ENCODE results near the gene TRMT61A.

Gene TRMT61A

DNA sequence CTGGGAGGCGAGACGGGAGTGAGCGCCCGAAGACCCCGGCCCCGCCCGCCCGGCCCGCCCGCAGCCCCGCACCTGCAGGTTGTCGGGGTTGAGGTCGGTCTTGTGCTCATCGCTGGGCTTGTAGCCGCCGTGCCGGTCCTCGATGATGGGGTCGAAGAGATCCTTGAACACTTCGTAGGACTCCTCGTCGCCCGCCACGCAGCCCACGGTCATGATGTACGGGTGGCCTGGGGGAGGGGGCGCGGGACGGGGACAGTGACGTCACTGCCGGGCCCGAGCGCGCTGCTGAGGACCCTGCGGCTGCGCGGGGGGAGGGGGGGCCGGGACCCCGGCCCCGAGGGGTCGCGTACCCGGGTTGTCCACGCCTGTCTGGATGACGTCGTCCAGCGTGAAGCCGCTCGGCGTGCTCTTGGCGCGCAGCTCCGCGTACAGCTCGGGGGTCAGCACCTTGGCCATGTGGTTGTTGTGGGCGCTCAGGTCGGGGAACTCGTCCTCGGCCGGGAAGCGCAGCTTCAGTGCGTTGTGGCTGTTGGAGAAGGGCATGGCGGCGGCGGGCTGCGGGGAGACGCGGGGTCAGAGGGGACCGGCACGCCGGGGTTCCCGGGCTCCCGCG, 6.9 kb upstream of the TRMT61A start:
- in situ Hi-C loops (cut with MboI; ENCODE audit: low sequenced_read_pairs) = no loop called here

GRCh38 chr14:103522649-103523574, 6.1 kb upstream of the TRMT61A start, which contains the start of gene CKB:
Gene CKB (minus strand): TSS chr14:103522830. CDS start chr14:103522493, 337 bp downstream.
- in situ Hi-C loops (cut with MboI; ENCODE audit: low sequenced_read_pairs) = no loop called here

DNA sequence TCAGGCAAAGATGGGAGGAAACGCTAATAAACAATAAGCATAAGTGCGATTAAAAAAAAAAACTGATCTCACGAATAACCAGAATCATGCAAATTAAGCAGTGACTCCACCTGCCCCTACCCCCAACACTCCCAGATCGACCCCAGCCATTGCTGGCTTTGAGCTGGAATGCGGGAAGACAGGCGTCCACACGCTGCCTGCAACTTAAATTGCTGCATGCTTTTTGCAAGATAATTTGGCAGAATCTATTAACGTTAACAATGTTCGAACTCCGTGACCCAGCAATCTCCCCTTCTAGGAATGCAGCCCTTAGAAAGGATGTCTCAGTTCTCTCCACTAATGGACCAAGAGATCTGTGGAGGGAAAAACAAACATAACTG, 5.4 kb upstream of the TRMT61A start:
- in situ Hi-C loops (cut with MboI; ENCODE audit: low sequenced_read_pairs) = no loop called here

DNA sequence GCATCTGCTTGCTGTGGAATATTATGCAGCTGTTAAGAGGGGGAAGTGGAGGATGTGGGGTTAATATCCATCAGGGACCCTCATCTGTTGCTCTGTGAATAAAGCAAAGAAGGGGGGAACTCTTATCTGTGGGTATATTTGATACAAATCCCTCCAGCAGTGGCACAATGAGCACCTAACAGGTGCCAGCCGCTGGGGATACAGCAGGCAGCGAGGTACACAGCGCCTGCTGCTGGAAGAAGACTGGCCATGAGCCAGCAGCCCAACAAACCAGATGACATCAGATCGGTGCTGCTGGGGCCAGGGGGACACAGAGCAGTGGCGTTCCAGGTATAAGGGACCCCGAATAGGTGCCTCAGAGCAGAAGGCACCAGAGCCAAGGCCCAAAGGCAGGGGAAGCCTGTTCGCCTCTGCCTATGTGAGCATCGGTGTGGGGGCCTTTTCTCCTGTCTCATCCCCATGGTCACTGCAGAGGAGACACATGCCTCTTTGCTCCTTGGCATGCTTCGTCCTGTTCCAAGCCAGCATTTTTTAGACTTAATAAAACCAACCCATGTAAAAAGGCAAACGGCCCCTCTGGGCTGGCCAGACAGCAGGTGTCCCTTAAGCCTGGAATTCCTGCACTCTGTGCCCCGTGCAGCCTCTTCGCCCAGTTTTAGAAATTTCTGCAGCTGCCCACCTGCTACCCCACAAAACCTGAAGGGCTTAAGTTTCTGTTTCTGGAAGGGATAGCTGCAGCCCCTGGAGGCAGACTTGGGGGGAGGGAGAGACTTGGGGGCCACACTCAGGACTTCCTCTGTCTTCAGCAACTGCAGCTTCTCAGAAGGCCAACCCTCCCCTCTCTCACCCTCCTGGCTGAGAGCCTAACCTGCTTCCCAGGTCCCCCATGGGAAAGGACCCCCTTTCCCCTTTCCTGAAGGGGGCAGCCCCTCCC, 4.7 kb upstream of the TRMT61A start:
- in situ Hi-C loops (cut with MboI; ENCODE audit: low sequenced_read_pairs) = no loop called here

DNA sequence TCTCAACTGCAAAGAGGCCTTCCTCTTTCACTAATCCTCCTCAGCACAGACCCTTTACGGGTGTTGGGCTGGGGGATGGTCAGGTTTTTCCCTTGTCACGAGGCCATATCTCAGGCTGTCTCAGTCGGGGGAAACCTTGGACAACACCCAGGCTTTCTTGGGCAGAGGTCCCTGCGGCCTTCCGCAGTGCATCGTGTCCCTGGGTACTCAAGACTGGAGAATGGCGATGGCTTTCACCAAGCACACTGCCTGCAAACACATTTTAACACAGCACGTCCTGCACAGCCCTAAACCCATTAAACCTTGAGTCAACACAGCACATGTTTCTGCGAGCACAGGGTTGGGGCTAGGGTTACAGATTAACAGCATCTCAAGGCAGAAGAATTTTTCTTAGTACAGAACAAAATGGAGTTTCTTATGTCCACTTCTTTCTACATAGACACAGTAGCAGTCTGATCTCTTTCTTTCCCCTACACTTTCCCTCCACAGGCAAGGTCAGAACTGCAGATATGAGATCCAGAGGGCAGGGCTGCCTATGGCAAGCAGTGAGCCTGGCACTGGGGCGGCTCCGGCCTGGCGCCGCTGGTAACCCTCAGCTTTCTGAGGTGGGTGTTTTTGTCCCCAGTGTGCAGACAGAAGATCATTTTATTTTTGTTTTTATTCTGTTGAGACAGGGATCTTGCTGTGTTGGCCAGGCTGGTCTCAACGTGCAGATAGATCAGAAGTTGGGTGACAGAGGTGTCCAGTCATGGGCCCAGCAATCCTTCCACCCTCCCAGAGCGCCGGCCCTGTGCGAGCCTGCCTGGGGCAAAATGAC, 3.4 kb upstream of the TRMT61A start:
- in situ Hi-C loops (cut with MboI; ENCODE audit: low sequenced_read_pairs) = loop anchor here (25.0 kb wide), 1 partner anchor 438 kb away; the partner anchor contains the start of genes EXOC3L4 and LBHD2

DNA sequence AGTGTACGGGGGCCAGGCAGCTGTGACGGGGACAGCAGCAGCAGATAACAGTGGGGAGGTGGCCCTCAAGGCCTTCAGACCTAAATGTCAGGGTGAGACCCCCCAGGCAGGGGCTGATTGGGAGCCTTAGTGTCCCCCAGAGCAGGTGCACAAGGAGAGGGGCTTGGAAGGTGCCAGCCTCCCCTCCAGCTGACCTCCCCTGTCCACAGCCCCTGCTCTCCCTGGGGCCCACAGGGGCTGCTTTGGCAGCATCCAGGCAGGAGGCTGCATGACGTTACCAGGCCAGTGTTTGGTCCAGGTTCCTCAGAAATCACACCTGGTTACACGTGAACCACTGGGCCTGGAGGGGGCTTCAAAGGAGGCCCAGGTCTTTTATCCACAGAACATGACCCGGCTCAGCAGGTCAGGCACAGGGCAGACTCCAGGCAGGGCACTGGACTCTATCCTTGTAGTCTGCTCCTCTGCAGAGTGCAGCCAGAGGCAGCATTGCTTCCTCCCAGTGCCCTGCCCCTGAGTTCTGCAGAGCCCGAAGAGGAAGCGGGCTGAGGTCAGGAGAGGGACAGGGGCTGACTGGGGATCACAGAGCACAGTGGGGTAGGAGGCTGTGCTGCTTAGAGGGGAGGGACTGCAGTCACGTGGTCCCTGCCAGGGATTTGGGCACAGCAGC, 2.6 kb upstream of the TRMT61A start:
- in situ Hi-C loops (cut with MboI; ENCODE audit: low sequenced_read_pairs) = loop anchor here (25.0 kb wide), 1 partner anchor 439 kb away; the partner anchor contains the start of genes EXOC3L4 and LBHD2

- in situ Hi-C loops (cut with MboI; ENCODE audit: low sequenced_read_pairs) = loop anchor here (25.0 kb wide), 1 partner anchor 440 kb away; the partner anchor contains the start of genes EXOC3L4 and LBHD2
These were observed 2.1 kb upstream of the TRMT61A start for GRCh38 chr14:103526914-103527248.

GRCh38 chr14:103527408-103528145, 1.4 kb upstream of the TRMT61A start:
- in situ Hi-C loops (cut with MboI; ENCODE audit: low sequenced_read_pairs) = loop anchor here (25.0 kb wide), 1 partner anchor 440 kb away; the partner anchor contains the start of genes EXOC3L4 and LBHD2

GRCh38 chr14:103528146-103528586, 830 bp upstream of the TRMT61A start:
- in situ Hi-C loops (cut with MboI; ENCODE audit: low sequenced_read_pairs) = loop anchor here (25.0 kb wide), 1 partner anchor 441 kb away; the partner anchor contains the start of genes EXOC3L4 and LBHD2

DNA sequence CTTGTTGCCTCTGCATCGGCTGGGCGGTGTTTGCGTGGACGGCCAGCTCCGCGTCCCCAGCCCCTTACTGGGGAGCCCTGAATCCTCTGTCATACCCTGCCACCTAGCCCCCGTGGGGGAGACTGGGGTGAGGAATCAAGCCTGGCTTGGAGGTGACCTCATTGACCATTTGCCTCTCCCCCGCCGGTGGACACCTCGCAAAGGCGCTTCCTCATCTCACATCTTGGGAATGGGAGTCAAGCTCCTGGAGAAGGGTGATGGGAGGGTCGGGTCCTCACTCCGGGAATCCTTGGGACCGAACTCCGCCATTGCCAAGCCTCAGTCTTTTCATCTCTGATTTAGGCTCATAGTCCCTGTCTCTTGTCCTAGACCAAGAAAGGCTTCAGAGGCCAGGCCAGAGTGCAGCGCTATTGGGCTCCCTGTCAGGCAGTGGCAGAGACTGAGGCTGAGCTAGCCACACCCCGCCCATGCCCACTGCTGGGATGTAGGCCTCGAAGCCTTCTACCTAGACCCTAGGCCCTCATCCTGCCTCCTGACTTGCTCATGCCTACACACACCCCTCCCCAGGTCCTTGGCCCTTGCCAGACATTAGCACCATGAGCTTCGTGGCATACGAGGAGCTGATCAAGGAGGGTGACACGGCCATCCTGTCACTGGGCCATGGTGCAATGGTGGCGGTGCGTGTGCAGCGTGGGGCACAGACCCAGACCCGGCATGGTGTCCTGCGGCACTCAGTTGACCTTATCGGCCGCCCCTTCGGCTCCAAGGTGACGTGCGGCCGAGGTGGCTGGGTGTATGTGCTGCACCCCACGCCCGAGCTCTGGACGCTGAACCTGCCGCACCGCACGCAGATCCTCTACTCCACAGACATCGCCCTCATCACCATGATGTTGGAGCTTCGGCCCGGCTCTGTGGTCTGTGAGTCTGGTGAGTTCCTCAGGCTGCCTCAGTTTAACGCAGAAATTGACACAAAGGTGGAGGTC, 678 bp downstream of the TRMT61A start:
- in situ Hi-C loops (cut with MboI; ENCODE audit: low sequenced_read_pairs) = loop anchor here (25.0 kb wide), 1 partner anchor 442 kb away; the partner anchor contains the start of genes EXOC3L4 and LBHD2

GRCh38 chr14:103530390-103530789, 1.4 kb downstream of the TRMT61A start:
- in situ Hi-C loops (cut with MboI; ENCODE audit: low sequenced_read_pairs) = loop anchor here (25.0 kb wide), 1 partner anchor 443 kb away; the partner anchor contains the start of genes EXOC3L4 and LBHD2

DNA sequence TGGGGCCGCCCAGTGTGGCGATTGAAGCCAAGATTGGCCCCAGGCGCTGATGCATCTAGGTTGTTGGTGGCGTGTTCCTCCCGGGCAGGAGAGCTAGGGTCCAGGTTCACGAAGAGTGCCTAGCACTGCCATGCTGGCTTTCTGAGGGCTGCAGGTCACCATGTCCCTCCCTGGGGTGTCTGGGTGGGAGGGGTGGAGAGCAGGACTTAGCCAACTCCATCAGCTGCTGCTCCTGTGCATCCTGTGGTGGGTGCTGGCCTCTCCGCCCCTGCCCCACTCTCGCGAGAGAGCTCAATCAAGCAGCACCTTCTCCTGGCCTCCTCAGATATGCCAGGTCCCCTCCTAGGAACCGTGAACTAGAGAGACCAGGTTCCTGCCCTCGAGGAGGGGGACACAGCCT, 1.8 kb downstream of the TRMT61A start:
- in situ Hi-C loops (cut with MboI; ENCODE audit: low sequenced_read_pairs) = loop anchor here (25.0 kb wide), 1 partner anchor 444 kb away; the partner anchor contains the start of genes EXOC3L4 and LBHD2

- in situ Hi-C loops (cut with MboI; ENCODE audit: low sequenced_read_pairs) = loop anchor here (25.0 kb wide), 1 partner anchor 444 kb away; the partner anchor contains the start of genes EXOC3L4 and LBHD2
These were observed 2.6 kb downstream of the TRMT61A start for GRCh38 chr14:103531421-103532215.

GRCh38 chr14:103532216-103533136, 3.5 kb downstream of the TRMT61A start:
- in situ Hi-C loops (cut with MboI; ENCODE audit: low sequenced_read_pairs) = loop anchor here (25.0 kb wide), 1 partner anchor 445 kb away; the partner anchor contains the start of genes EXOC3L4 and LBHD2

All from HL-60/S4 (cell line).